G401.6 (cell line): ENCODE measurements around the gene DEPDC1B.
"Not testable (repeated sequence)": the region's sequence is repeated elsewhere in the genome, so short reads cannot be mapped to it uniquely, and the experiment has no call there.

Experiments
- FAIRE-seq: peaks from 2 replicates; lab custom pipeline; 2012; peaks lifted over from hg19 to GRCh38; lab: Jason Lieb, UNC

Gene DEPDC1B

DNA sequence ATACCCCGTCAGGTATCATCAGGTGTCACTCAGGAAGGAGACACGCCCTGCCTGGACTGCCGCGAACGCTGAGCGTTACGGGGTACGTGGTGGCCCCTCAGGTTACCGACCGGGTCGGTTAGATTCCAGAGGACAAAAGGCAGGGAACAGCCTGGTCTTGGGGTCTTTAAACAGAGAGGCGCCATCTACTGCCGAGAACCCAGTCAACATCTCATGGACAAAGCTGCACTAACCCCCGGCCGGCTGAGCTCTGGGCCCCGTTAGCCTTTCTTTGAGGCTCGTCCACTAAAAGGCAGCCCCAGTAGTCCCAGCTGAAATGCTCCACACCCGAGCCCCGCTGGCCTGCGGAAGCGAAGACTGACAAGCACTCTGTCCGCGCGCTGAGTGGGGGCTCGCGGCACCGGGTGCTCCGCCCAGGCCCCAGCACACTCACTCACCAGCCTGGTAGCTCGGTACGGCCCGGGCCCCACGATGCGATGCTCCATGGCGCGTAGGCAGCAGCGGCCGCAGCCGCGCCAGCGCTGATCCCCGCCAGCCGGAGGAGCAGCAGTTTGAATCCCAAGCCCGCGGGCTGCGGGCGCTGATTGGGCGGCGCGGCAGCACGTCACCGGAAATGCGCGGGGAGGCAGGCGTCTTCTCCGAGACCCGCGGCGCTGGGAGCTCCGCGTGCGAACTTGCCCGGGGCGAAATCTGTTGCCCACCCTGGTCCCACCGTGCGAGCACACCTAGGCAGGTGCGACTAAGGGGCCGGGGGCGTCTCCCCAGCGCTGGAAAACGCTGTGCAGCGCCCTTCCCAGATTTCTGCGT lies at the start of gene DEPDC1B:
Gene DEPDC1B (minus strand): TSS at position 558 of the 807 bp plus-strand sequence. CDS start 73 bp downstream, at position 485.
- FAIRE-seq, result no peak

GRCh38 chr5:60744682-60745081 lies 44.7 kb upstream of the DEPDC1B start:
- no peak for FAIRE-seq

DNA sequence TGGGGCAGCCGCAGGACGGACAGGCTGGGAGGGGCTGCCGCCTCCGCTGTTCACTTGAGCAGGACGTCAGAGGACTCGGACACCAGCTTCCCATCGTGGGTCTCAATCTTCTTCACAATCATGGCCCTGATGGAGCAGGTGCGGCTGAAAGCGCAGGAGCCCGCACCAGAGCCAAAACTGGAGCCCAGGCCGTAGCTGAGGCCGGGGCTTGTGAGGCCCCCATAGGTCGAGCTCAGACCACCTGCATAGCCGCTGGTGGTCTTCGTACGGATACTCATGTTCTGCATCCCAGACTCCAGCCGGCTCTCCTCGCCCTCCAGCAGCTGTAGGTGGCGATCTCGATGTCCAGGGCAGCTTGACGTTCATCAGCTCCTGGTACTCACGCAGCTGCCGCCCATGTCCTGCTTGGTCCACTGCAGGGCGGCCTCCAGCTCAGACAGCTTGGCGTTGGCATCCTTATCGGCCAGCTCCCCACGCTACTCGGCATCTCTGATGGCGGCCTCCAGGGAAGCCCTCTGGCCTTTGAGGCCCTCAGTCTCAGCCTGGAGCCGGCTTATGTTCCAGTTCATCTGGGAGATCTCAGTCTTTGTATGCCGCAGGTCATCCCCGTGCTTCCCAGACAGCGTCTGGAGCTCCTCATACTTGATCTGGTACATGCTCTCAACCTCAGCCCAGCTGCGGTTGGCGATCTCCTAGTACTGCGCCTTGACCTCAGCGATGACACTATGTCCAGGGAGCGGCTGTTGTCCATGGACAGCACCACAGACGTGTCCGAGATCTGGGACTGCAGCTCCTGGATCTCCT lies 43.7 kb upstream of the DEPDC1B start:
- FAIRE-seq, result no peak

- no peak for FAIRE-seq
These were observed 40.4 kb upstream of the DEPDC1B start for GRCh38 chr5:60740322-60740721.

- no peak for FAIRE-seq
These were observed 39.0 kb upstream of the DEPDC1B start for GRCh38 chr5:60738933-60739332.

DNA sequence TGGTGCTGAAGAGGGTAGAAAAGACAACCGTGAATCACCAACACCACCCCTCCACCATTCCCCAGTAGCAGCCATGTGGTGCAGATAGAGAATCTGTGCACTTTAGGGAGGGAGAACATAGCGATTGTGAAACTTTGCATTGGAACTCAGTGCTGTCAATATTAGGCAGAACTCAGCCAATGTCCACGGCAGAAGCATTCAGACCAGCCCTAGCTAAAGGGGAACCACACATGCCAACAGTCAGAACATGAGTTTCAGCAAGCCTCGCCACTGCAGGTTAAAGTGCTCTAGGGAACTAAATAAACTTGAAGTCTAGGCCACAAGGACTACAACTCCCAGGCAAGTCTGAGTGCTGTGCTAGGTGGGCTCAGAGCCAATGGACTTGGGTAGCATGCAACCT lies 38.5 kb upstream of the DEPDC1B start:
- no peak for FAIRE-seq

- not testable (repeated sequence) for FAIRE-seq
These were observed 30.9 kb upstream of the DEPDC1B start for GRCh38 chr5:60730858-60731257.

- FAIRE-seq, result no peak
These were observed 27.2 kb upstream of the DEPDC1B start for GRCh38 chr5:60727033-60727679.

DNA sequence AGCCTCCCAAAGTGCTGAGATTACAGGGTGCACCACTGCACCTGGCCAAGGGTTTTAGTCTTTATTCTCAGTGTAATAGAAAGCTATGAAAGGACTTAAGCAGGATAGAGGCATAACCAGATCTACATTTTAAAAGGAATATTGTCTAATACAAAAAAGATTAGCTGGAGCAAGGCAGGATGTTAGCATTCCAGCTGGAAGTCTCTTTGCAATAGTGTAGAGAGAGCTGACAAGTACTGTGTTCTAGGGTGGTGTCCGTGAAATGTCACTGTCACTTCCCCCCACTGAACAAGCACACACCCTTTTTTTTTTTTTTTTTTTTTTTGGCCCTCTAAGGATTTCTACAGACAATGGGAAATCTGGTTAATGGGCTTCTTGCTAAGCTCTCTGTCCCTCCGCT lies 24.2 kb upstream of the DEPDC1B start:
- no peak for FAIRE-seq

DNA sequence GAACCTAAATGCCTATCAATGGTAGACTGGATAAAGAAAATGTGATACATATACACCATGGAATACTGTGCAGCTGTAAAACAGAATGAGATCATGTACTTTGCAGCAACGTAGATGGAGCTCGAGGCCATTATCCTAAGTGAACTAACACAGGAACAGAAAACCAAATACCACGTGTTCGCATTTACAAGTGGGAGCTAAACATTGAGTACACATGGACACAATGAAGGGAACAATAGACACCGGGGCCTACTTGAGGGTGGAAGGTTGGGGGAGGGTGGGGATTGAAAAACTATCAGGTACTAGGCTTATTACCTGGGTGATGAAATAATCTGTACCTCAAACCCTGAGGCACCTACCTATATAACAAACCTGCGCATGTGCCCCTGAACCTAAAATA lies 22.4 kb upstream of the DEPDC1B start:
- no peak for FAIRE-seq

DNA sequence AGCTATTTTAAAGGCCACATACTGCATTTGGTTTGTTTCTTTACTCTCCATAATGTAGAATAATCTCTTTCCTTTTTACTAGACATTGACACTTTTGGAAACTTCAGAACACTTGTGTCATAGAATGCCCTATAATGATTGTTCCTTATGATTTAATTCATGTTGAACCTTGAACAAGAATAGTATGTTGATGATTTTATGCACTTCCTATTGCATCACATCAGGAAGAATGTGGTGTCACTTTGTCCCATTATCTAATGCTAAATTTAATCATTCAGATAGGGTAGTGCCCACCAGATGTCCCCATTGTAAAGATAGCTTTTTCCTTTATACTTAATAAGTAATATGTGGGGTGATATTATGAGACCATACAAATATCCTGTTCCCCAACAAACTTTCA lies 19.4 kb upstream of the DEPDC1B start:
- FAIRE-seq, result no peak

DNA sequence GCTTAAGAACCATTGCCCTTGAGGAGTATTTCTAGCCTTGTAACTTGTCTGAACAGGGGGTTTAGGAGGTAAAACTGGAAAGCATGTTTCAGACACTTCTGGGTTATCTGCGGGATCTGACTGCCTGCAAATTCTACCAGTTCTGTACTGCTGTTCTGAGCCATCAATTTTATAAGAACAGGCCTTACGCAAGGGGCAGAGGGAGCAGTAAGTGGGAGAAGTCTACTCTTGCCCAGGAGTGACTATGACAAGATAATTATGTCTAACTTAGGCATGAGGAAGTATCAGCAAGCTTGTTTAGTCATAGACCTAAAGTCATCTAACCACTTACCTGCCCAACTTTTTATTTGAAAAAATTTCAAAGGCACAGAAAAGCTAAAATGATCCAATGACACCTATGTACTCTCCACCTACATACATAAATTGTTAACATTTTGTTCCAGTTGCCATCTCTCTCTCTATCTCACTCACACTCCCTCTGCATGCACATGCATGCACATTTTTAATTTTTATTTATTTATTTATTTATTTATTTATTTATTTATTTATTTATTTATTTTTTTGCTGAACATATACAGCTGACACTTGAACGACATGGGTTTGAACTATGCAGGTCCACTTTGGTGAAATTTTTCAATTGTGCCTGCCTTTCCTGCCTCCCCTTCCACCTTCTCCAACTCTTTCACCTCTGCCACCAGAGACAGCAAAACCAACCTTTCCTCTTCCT lies 18.4 kb upstream of the DEPDC1B start:
- FAIRE-seq, result no peak

DNA sequence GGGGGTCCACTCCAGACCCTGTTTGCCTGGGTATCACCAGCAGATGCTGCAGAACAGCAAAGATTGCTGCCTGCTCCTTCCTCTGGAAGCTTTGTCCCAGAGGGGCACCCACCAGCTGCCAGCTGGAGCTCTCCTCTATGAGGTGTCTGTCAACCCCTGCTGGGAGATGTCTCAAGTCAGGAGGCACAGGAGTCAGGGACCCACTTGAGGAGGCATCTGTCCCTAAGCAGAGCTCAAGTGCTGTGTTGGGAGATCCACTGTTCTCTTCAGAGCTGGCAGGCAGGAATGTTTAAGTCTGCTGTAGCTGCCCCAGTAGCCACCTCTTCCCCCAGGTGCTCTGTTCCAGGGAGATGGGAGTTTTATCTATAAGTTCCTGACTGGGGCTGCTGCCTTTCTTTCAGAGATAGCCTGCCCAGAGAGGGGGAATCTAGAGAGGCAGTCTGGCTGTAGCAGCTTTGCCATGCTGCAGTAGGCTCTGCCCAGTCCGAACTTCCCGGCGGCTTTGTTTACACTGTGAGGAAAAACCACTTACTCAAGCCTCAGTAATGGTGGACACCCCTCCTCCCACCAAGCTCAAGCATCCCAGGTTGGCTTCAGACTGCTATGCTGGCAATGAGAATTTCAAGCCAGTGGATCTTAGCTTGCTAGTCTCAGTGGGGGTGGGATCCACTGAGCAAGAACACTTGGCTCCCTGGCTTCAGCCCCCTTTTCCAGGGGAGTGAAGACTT lies 15.4 kb upstream of the DEPDC1B start:
- not testable (repeated sequence) for FAIRE-seq

GRCh38 chr5:60712950-60713349 lies 13.0 kb upstream of the DEPDC1B start:
- no peak for FAIRE-seq

- not testable (repeated sequence) for FAIRE-seq
These were observed 11.9 kb upstream of the DEPDC1B start for GRCh38 chr5:60711892-60712291.

GRCh38 chr5:60710362-60710761 lies 10.4 kb upstream of the DEPDC1B start:
- no peak for FAIRE-seq

- no peak for FAIRE-seq
These were observed 5.2 kb upstream of the DEPDC1B start for GRCh38 chr5:60705144-60705543.

GRCh38 chr5:60703944-60704343 lies 4.0 kb upstream of the DEPDC1B start:
- no peak for FAIRE-seq

DNA sequence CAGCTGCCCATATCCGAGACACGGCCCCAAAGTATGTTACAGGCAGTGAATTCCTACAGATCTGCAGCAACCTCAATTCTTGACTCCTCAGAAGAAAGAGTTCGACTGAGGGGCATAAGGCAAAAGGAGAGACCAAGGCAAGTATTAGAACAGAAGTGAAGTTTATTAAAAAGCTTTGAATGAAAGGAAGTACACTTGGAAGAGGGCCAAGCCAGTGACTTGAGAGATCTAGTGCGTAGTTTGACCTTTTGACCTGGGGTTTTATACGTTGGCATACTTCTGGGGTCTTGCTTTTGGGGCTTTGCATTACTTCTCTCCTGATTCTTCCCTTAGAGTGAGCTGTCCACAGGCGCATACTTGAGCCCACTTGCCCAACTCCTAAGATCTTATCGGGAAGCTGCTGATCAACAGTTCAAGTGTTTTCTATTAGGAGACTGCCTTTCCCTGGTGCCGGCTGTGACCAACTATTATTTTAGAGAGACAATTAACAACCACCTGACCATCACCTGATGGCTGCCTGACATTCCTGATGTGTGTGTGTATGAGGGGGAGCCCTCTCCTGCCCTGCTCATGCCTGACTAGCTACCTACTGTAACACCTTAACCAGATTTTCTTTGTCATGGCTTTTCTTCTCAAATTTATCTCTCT lies 1.5 kb upstream of the DEPDC1B start:
- peak; percentile 96 for FAIRE-seq

- FAIRE-seq, result no peak
These were observed 421 bp upstream of the DEPDC1B start for GRCh38 chr5:60700416-60700757.

DNA sequence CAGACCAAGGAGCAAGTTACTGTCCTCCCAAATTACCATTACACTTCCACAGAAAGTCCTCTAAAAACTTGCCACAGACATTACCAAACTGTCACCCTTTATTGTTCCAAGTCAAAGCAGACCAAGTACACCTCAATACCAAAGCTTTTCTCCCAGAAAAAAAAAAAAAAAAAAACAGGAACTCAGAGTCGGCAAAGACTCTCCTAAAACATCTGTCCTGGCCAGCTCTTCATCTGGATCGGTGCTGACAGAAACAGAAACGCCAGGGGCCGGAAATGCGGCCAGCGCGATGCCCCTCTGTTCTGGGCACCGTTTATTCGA lies 718 bp downstream of the DEPDC1B start:
- FAIRE-seq, result no peak
